Keratinocyte (primary cell): ENCODE results near the gene STRIP1. TPM values are rescaled to one million over a fixed set of nuclear protein-coding genes. Genes with fewer than 3 reads are reported as not detected.

Experiments used
- DNase-seq: peaks from one replicate; pipeline ENCODE4 v3.0.0-alpha.2; 2011; ENCODE audit warnings: low read depth, missing footprints, low spot score
- FAIRE-seq: peaks from 2 replicates; lab custom pipeline; 2011; peaks lifted over from hg19 to GRCh38; lab: Jason Lieb, UNC
- H2AFZ ChIP-seq: 2 replicates; pipeline ENCODE4 v1.6.0; 2012; ENCODE audit warnings: low read length, control low read depth, inconsistent platforms; ENCODE audit not compliant: control insufficient read depth
- H3K27ac ChIP-seq: 2 replicates; pipeline ENCODE4 v1.5.1; 2011; ENCODE audit warnings: low read length; ENCODE audit not compliant: control insufficient read depth, insufficient read depth
- H3K27me3 ChIP-seq: 3 replicates; pipeline ENCODE4 v1.6.0; 2011; ENCODE audit warnings: low read length; ENCODE audit not compliant: control insufficient read depth, insufficient read depth; ENCODE audit errors: extremely low read depth
- H3K36me3 ChIP-seq, 2 experiments: 2 replicates in 1 of 2; 3 replicates in 1 of 2; pipeline ENCODE4 v1.5.1; 2011; ENCODE audit warnings: low read length in 2 of 2, mild to moderate bottlenecking in 1 of 2; ENCODE audit not compliant: control insufficient read depth in 2 of 2, insufficient read depth in 2 of 2; ENCODE audit errors: extremely low read depth in 1 of 2
- H3K4me1 ChIP-seq: 3 replicates; pipeline ENCODE4 v1.5.1; 2011; ENCODE audit warnings: low read length; ENCODE audit not compliant: control insufficient read depth, insufficient read depth; ENCODE audit errors: extremely low read depth
- H3K4me2 ChIP-seq: 3 replicates; pipeline ENCODE4 v1.6.0; 2011; ENCODE audit warnings: low read depth, low read length; ENCODE audit not compliant: control insufficient read depth, insufficient read depth; ENCODE audit errors: extremely low read depth
- H3K4me3 ChIP-seq, 3 experiments: fragments of 200-600 bp in 1 of 3; sonication (generic) in 1 of 3; 2 replicates in 2 of 3; 3 replicates in 1 of 3; pipeline ENCODE4 v1.5.1; 2011 to 2016; ENCODE audit warnings: low read length in 3 of 3, mild to moderate bottlenecking in 3 of 3, control low read depth in 2 of 3, inconsistent platforms in 1 of 3, low read depth in 1 of 3, mixed read lengths in 1 of 3, mixed run types in 1 of 3, moderate library complexity in 1 of 3; ENCODE audit not compliant: control insufficient read depth in 2 of 3, insufficient read depth in 2 of 3; ENCODE audit errors: extremely low read depth in 1 of 3
- H3K79me2 ChIP-seq: 2 replicates; pipeline ENCODE4 v1.6.0; 2012; ENCODE audit warnings: low read length; ENCODE audit not compliant: control insufficient read depth, insufficient read depth
- H3K9ac ChIP-seq: 3 replicates; pipeline ENCODE4 v1.6.0; 2011; ENCODE audit warnings: low read length; ENCODE audit not compliant: control insufficient read depth, insufficient read depth; ENCODE audit errors: extremely low read depth
- H3K9me1 ChIP-seq: 3 replicates; pipeline ENCODE4 v1.6.0; 2011; ENCODE audit warnings: low read length; ENCODE audit not compliant: control insufficient read depth, insufficient read depth; ENCODE audit errors: extremely low read depth
- H3K9me3 ChIP-seq: 2 replicates; pipeline ENCODE4 v1.5.1; 2012; ENCODE audit warnings: low read depth, low read length; ENCODE audit not compliant: control insufficient read depth
- H4K20me1 ChIP-seq: 3 replicates; pipeline ENCODE4 v1.6.0; 2011; ENCODE audit warnings: low read length; ENCODE audit not compliant: control insufficient read depth, insufficient read depth; ENCODE audit errors: extremely low read depth
- CTCF ChIP-seq, 3 experiments: IDR thresholded peaks in 1 of 3; conservative IDR thresholded peaks in 1 of 3; optimal IDR thresholded peaks in 1 of 3; 2 replicates in 2 of 3; 3 replicates in 1 of 3; pipeline versions ENCODE3 to v1.5.1; 2011; ENCODE audit warnings: low read length in 3 of 3, mild to moderate bottlenecking in 3 of 3, moderate library complexity in 2 of 3, control low read depth in 1 of 3, inconsistent platforms in 1 of 3; ENCODE audit not compliant: insufficient read depth in 2 of 3; ENCODE audit errors: extremely low read depth in 1 of 3
- EZH2 ChIP-seq: IDR thresholded peaks from one replicate; pipeline ENCODE4 v1.6.1; 2012; ENCODE audit warnings: inconsistent platforms, mild to moderate bottlenecking, low read length, moderate library complexity
- dilution Hi-C: fragments of 300-500 bp; cut with MboI; formaldehyde crosslinking; loops from one replicate; pipeline ENCODE4 v1.7.0; 2020; ENCODE audit warnings: low sequenced_read_pairs; ENCODE audit not compliant: extremely low pct_ligation_motif_present
- polyA plus RNA-seq, 5 experiments: library from polyadenylated mRNA; depleted of rRNA in 3 of 5; stranded (reverse) in 3 of 5; stranded (forward) in 1 of 5; unstranded in 1 of 5; fragments of >200 nt; gene quantifications; 1 replicate in 1 of 5; 2 replicates in 3 of 5; 3 replicates in 1 of 5; pipeline versions ENCODE4 v1.2.1 to v1.2.3, GENCODE V29; 2011 to 2012; ENCODE audit warnings: missing spikeins in 2 of 5, low read depth in 1 of 5, low replicate concordance in 1 of 5

STRIP1 gene
- polyA plus RNA-seq, 1 donor (not counting 4 experiments of a cell fraction or from before 2014, with no cell fraction given): 24.6 TPM

DNA sequence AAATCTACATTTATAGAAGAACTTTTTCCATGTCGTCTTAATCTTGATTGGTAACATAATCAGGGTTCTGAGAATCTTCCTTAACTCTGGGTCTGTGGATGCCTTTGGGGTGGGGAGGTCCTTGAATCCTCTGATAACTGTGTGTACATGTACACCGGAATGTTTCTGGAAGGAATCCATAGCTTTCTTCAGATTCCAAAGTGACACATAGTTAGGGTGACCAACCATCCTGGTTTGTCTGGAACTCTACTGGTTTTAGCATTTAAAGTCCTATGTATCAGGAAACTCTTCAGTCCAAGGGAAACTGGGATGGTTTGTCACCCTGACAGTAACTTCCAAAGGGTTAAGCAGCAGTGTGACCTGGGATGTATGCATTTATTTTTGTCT is 16.8 kb downstream of the STRIP1 start:
- peaks cover 55 to 66% of the 10 kb centered on the region in 2 experiments for H3K36me3 ChIP-seq
- H3K9me1 ChIP-seq: no peaks in the 10 kb centered on the region
- TF ChIP-seq CTCF (optimal IDR thresholded peaks at IDR 0.05 in 1 of 3, IDR thresholded peaks at IDR 0.05 in 1 of 3, conservative IDR thresholded peaks at IDR 0.05 in 1 of 3; ENCODE audit: extremely low read depth in 1 of 3, insufficient read depth in 2 of 3, low read length in 3 of 3) (no peak), EZH2 (no peak)
- no peak overlapping the region for H2AFZ ChIP-seq
- no peak overlapping the region for H3K4me2 ChIP-seq
- H3K9me3 ChIP-seq: no peaks in the 10 kb centered on the region
- no peaks in the 10 kb centered on the region for H3K79me2 ChIP-seq
- H3K4me3 ChIP-seq: no peak overlapping the region
- no peak for FAIRE-seq
- peaks cover 15% of the 10 kb centered on the region for H3K4me1 ChIP-seq
- no peaks in the 10 kb centered on the region for H4K20me1 ChIP-seq
- no peak overlapping the region for H3K27ac ChIP-seq
- no peaks in the 10 kb centered on the region for H3K27me3 ChIP-seq
- DNase-seq: no peak
- no peak overlapping the region for H3K9ac ChIP-seq
- dilution Hi-C loops: no loop called here

DNA sequence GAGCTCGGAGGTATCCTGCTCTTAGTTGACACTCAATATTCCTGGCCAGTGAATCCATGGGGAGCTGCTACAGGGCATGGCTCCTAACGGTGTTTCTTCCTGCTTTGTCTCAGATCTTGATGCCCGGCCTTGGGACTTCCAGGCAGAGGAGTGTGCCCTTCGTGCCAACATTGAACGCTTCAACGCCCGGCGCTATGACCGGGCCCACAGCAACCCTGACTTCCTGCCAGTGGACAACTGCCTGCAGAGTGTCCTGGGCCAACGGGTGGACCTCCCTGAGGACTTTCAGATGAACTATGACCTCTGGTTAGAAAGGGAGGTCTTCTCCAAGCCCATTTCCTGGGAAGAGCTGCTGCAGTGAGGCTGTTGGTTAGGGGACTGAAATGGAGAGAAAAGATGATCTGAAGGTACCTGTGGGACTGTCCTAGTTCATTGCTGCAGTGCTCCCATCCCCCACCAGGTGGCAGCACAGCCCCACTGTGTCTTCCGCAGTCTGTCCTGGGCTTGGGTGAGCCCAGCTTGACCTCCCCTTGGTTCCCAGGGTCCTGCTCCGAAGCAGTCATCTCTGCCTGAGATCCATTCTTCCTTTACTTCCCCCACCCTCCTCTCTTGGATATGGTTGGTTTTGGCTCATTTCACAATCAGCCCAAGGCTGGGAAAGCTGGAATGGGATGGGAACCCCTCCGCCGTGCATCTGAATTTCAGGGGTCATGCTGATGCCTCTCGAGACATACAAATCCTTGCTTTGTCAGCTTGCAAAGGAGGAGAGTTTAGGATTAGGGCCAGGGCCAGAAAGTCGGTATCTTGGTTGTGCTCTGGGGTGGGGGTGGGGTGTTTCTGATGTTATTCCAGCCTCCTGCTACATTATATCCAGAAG is 19.4 kb downstream of the STRIP1 start:
- H3K9ac ChIP-seq: no peak overlapping the region
- H3K4me3 ChIP-seq: no peak overlapping the region
- TF ChIP-seq CTCF (optimal IDR thresholded peaks at IDR 0.05 in 1 of 3, IDR thresholded peaks at IDR 0.05 in 1 of 3, conservative IDR thresholded peaks at IDR 0.05 in 1 of 3; ENCODE audit: extremely low read depth in 1 of 3, insufficient read depth in 2 of 3, low read length in 3 of 3): peak; percentile 96 to 99 (median 99)
- no peak for TF ChIP-seq EZH2
- H3K27me3 ChIP-seq: no peaks in the 10 kb centered on the region
- H3K79me2 ChIP-seq: no peaks in the 10 kb centered on the region
- peaks cover 30% of the 10 kb centered on the region for H3K4me1 ChIP-seq
- FAIRE-seq: peak; percentile 34
- no peaks in the 10 kb centered on the region for H3K9me3 ChIP-seq
- no peak for DNase-seq
- no peak overlapping the region for H3K27ac ChIP-seq
- H2AFZ ChIP-seq: no peak overlapping the region
- dilution Hi-C loops: no loop called here
- H3K36me3 ChIP-seq: peaks cover 45 to 69% of the 10 kb centered on the region in 2 experiments
- peaks cover 8% of the 10 kb centered on the region for H3K9me1 ChIP-seq
- H3K4me2 ChIP-seq: no peak overlapping the region
- no peaks in the 10 kb centered on the region for H4K20me1 ChIP-seq
